Colonic mucosa (tissue), 4 donors: Measurements from ENCODE around the gene RNPEPL1. TPM values are rescaled to one million over a fixed set of nuclear protein-coding genes. Genes with fewer than 3 reads are reported as not detected.

Experiments used
- DNase-seq: peaks from one replicate; pipeline ENCODE4 v3.0.0-alpha.2; 2020
- H3K27ac ChIP-seq: fragments of 200-600 bp; one replicate; pipeline ENCODE4 v1.8.0; 2021
- H3K27me3 ChIP-seq: fragments of 200-600 bp; one replicate; pipeline ENCODE4 v1.8.0; 2021
- H3K36me3 ChIP-seq: fragments of 200-600 bp; one replicate; pipeline ENCODE4 v1.8.0; 2021
- H3K4me1 ChIP-seq: fragments of 200-600 bp; one replicate; pipeline ENCODE4 v1.8.0; 2021; ENCODE audit warnings: mild to moderate bottlenecking
- H3K4me3 ChIP-seq: fragments of 200-600 bp; one replicate; pipeline ENCODE4 v1.8.0; 2021
- H3K9ac ChIP-seq, 2 donors: one replicate each; pipeline ENCODE4 v1.7.0; 2013; ENCODE audit warnings: control low read depth in 2 of 2, low read depth in 2 of 2, low read length in 2 of 2
- H3K9me3 ChIP-seq: fragments of 200-600 bp; one replicate; pipeline ENCODE4 v1.8.0; 2021
- intact Hi-C: fragments of 100-400 bp; cut with DNase I; formaldehyde crosslinking; loops from one replicate; pipeline ENCODE4 v1.14.1; 2022
- total RNA-seq, 2 donors: library from RNA; stranded (reverse); fragmentation: NEBNext Ultra II Directional in 1 of 2; extraction: Animal tissue kit (Norgen Biotek cat#: 25700) in 1 of 2; gene quantifications; one replicate each; pipeline ENCODE4 v1.2.1, GENCODE V29; 2021
- TF ChIP-seq, protein P1 (sequence below): fragments of 200-600 bp; IDR thresholded peaks from one replicate; pipeline ENCODE4 v1.8.0; 2022; ENCODE audit warnings: antibody characterized with exemption, mild to moderate bottlenecking
- donor health status: healthy.
- donor health status: DM: no; HTN: no; CAD: no.
- donor health status: DM: no; HTN: no; CAD: no.

RNPEPL1 gene
- total RNA-seq, 2 donors from 2014 or later: 87.2 to 108 TPM

DNA sequence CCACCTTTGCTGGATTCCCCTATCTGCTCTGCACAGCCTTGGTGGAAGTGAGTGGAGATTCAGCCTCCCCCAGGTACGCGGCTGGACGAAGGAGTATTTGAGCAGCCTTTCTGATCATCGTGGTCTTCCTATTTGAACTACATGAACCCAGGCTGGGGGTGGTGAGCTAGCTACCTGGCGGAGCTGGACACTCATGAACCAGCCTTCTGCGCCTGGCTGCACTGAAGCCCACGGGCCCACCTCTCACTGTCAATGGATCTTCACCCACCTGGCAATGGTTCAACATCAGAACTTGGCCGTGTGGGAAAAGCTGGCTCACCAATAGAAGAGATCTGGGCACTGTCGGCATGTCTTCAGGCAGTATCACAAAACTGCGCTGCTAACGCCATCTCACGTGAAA lies 45.9 kb upstream of the RNPEPL1 start:
- TF ChIP-seq, protein P1, sequence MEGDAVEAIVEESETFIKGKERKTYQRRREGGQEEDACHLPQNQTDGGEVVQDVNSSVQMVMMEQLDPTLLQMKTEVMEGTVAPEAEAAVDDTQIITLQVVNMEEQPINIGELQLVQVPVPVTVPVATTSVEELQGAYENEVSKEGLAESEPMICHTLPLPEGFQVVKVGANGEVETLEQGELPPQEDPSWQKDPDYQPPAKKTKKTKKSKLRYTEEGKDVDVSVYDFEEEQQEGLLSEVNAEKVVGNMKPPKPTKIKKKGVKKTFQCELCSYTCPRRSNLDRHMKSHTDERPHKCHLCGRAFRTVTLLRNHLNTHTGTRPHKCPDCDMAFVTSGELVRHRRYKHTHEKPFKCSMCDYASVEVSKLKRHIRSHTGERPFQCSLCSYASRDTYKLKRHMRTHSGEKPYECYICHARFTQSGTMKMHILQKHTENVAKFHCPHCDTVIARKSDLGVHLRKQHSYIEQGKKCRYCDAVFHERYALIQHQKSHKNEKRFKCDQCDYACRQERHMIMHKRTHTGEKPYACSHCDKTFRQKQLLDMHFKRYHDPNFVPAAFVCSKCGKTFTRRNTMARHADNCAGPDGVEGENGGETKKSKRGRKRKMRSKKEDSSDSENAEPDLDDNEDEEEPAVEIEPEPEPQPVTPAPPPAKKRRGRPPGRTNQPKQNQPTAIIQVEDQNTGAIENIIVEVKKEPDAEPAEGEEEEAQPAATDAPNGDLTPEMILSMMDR: no peak
- Histone ChIP-seq H3K9ac (no peak overlapping the region), H3K9me3 (no peaks in the 10 kb centered on the region), H3K4me3 (no peak overlapping the region), H3K4me1 (no peaks in the 10 kb centered on the region), H3K27ac (no peak overlapping the region), H3K36me3 (no peaks in the 10 kb centered on the region), H3K27me3 (no peaks in the 10 kb centered on the region)
- DNase-seq: no peak
- intact Hi-C loops: no loop called here

DNA sequence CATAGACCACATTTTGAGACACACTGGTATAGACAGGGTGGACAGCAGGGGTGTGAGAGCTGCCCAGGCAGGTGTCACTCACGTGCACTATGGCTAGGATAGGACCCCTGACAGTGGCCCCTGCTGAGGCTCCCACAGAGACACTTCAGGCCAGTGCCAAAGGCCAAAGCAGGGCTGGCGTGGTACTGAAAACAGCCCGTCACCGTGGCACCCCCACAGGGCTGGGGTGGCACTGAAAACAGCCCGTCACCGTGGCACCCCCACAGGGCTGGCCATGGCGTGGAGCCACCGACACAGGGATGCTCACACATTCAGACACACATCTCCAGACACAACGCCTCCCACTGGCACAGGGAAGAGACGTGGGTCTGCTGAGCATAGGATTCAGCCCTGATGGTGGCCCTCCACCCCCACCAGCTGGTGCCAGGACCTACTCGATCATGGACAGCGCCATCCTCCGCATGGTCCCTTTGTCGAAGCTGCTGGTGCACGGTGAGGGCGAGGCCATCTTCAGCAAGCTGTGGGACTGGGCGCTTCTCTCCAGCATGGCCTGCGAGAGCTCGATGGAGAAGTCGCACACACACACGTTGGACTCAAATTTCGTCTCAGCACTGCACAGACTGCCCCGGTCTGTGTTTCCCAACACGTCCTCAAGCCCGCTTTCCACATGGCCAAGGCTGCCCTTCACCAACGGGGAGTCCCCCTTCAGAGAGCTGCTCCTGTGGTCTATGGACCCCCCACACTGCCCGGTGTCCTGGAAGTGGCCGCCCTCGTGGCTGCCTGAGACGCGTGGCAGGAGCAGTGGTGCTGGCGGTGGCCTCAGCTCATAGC lies 44.6 kb upstream of the RNPEPL1 start:
- Histone ChIP-seq H3K4me1 (no peaks in the 10 kb centered on the region), H3K9ac (no peak overlapping the region), H3K36me3 (no peaks in the 10 kb centered on the region), H3K9me3 (no peaks in the 10 kb centered on the region), H3K27me3 (no peaks in the 10 kb centered on the region), H3K27ac (no peak overlapping the region), H3K4me3 (no peak overlapping the region)
- TF ChIP-seq, protein P1: no peak
- DNase-seq: no peak
- intact Hi-C loops: no loop called here

GRCh38 chr2:240524963-240525718 lies 43.1 kb upstream of the RNPEPL1 start:
- Histone ChIP-seq H3K4me1 (no peaks in the 10 kb centered on the region), H3K27ac (no peak overlapping the region), H3K9ac (no peak overlapping the region), H3K36me3 (no peaks in the 10 kb centered on the region), H3K9me3 (no peaks in the 10 kb centered on the region), H3K27me3 (no peaks in the 10 kb centered on the region), H3K4me3 (no peak overlapping the region)
- DNase-seq: no peak
- intact Hi-C loops: no loop called here
- TF ChIP-seq, protein P1: no peak

DNA sequence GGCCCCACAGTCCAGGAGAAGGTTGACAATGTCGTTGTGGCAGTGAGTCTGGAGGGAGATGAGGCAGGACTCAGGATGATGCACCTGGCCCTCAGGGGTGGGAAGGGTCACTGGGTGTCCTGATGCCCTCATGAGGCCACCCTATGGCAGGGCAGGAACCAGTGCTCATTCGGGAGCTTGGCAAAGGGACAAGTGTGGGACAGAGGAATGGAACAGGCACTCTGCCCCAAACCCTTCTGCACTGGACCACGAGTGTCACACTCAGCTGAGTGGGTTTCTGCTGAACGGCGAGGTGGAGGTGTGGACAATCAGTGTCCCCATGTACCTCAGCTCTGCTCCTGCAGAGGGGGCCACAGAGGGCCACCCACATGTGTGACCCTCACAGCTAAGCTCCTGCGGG lies 42.5 kb upstream of the RNPEPL1 start:
- no peak overlapping the region for H3K4me3 ChIP-seq
- H3K27me3 ChIP-seq: no peaks in the 10 kb centered on the region
- H3K36me3 ChIP-seq: no peaks in the 10 kb centered on the region
- no peak overlapping the region for H3K9ac ChIP-seq
- no peaks in the 10 kb centered on the region for H3K4me1 ChIP-seq
- TF ChIP-seq, protein P1: no peak
- H3K9me3 ChIP-seq: no peaks in the 10 kb centered on the region
- H3K27ac ChIP-seq: no peak overlapping the region
- DNase-seq: no peak
- intact Hi-C loops: no loop called here

DNA sequence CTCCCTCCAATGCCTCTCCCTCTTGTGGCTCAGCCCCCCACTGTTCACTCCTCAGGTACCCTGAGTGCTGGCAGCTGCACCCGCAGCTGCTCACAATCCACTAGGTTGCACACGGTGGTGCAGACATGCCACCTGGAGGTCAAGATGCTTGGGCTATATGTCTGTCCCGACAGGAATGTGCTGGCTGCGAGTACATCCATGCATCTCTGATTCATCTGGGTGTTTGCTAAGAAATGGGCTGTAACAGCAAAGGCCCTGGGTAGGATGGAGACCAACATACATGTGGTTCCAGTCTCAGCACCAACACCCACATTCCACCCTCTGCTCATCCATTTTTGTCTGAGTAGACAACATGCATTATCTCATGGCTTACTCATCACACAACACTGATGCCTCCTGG lies 41.8 kb upstream of the RNPEPL1 start:
- no peaks in the 10 kb centered on the region for H3K36me3 ChIP-seq
- TF ChIP-seq, protein P1: no peak
- intact Hi-C loops: no loop called here

More for the DNA sequence above, 41.8 kb upstream of the RNPEPL1 start:
- Histone ChIP-seq H3K9ac (no peak overlapping the region), H3K27ac (no peak overlapping the region), H3K4me1 (no peaks in the 10 kb centered on the region), H3K27me3 (no peaks in the 10 kb centered on the region), H3K4me3 (no peak overlapping the region), H3K9me3 (no peaks in the 10 kb centered on the region)
- no peak for DNase-seq
